HG03064 (cell line): Measurements from ENCODE around the gene BICD1.
A peak's percentile ranks its signal among the peaks of the same experiment; 100 is the strongest.
"Not testable (repeated sequence)": the region's sequence is repeated elsewhere in the genome, so short reads cannot be mapped to it uniquely, and the experiment has no call there.

Experiments used
- ATAC-seq: cut with Tn5 transposase; IDR thresholded peaks from one replicate; pipeline ENCODE4 v1.9.1; 2021; ENCODE audit warnings: low read depth; ENCODE audit not compliant: unreplicated experiment

The BICD1 gene

GRCh38 chr12:32106517-32107358 lies at the start of gene BICD1:
Gene BICD1, plus strand, starts transcription at chr12:32106847. Its CDS starts 485 bp downstream, at chr12:32107332.
- ATAC-seq: peak; percentile 66

GRCh38 chr12:32061033-32061432 lies 45.6 kb upstream of the BICD1 start:
- ATAC-seq: no peak

- no peak for ATAC-seq
These were observed 43.8 kb upstream of the BICD1 start for GRCh38 chr12:32062881-32063280.

GRCh38 chr12:32063796-32064195 lies 42.9 kb upstream of the BICD1 start:
- ATAC-seq: no peak

GRCh38 chr12:32066206-32066605 lies 40.4 kb upstream of the BICD1 start:
- no peak for ATAC-seq

GRCh38 chr12:32069071-32069470 lies 37.6 kb upstream of the BICD1 start:
- no peak for ATAC-seq

- ATAC-seq: no peak
These were observed 36.9 kb upstream of the BICD1 start for GRCh38 chr12:32069731-32070130.

GRCh38 chr12:32070370-32070769 lies 36.3 kb upstream of the BICD1 start:
- no peak for ATAC-seq

GRCh38 chr12:32072102-32072501 lies 34.5 kb upstream of the BICD1 start:
- no peak for ATAC-seq

- no peak for ATAC-seq
These were observed 32.2 kb upstream of the BICD1 start for GRCh38 chr12:32074432-32074831.

- no peak for ATAC-seq
These were observed 29.7 kb upstream of the BICD1 start for GRCh38 chr12:32076941-32077340.

GRCh38 chr12:32080435-32080834 lies 26.2 kb upstream of the BICD1 start:
- no peak for ATAC-seq

- ATAC-seq: no peak
These were observed 23.2 kb upstream of the BICD1 start for GRCh38 chr12:32083489-32083888.

- ATAC-seq: no peak
These were observed 22.5 kb upstream of the BICD1 start for GRCh38 chr12:32084017-32084688.

- no peak for ATAC-seq
These were observed 21.9 kb upstream of the BICD1 start for GRCh38 chr12:32084753-32085152.

GRCh38 chr12:32087306-32087705 lies 19.3 kb upstream of the BICD1 start:
- ATAC-seq: no peak

- no peak for ATAC-seq
These were observed 17.5 kb upstream of the BICD1 start for GRCh38 chr12:32089156-32089555.

GRCh38 chr12:32089586-32089985 lies 17.1 kb upstream of the BICD1 start:
- ATAC-seq: no peak

- no peak for ATAC-seq
These were observed 15.0 kb upstream of the BICD1 start for GRCh38 chr12:32091696-32092095.

- no peak for ATAC-seq
These were observed 8.5 kb upstream of the BICD1 start for GRCh38 chr12:32098112-32098511.

- not testable (repeated sequence) for ATAC-seq
These were observed 7.4 kb upstream of the BICD1 start for GRCh38 chr12:32099275-32099674.

GRCh38 chr12:32100361-32100760 lies 6.3 kb upstream of the BICD1 start:
- ATAC-seq: no peak
